Mesenchymal stem cell (in vitro differentiated cells and primary cell): ENCODE results near the gene ZNF112.
A peak's percentile ranks its signal among the peaks of the same experiment; 100 is the strongest.

Source experiments
- DNase-seq: peaks from one replicate; pipeline ENCODE4 v3.0.0-alpha.2; 2013
- H2AFZ ChIP-seq: one replicate; pipeline ENCODE4 v1.6.1; 2013; ENCODE audit warnings: low read depth, mild to moderate bottlenecking, control low read depth, inconsistent platforms, low read length, moderate library complexity
- H2AK5ac ChIP-seq: 2 replicates; pipeline ENCODE4 v1.6.1; 2013; ENCODE audit warnings: low read length, moderate library complexity, mild to moderate bottlenecking, inconsistent platforms; ENCODE audit not compliant: severe bottlenecking
- H2BK120ac ChIP-seq: one replicate; pipeline ENCODE4 v1.6.1; 2013; ENCODE audit warnings: low read depth, mild to moderate bottlenecking, inconsistent platforms, low read length, moderate library complexity
- H2BK12ac ChIP-seq, 2 experiments: one replicate each; pipeline ENCODE4 v1.6.1; 2013; ENCODE audit warnings: inconsistent platforms in 2 of 2, low read length in 2 of 2, mild to moderate bottlenecking in 2 of 2, moderate library complexity in 2 of 2, control low read depth in 1 of 2
- H2BK15ac ChIP-seq: one replicate; pipeline ENCODE4 v1.6.1; 2013; ENCODE audit warnings: mild to moderate bottlenecking, low read depth, inconsistent platforms; ENCODE audit not compliant: poor library complexity, severe bottlenecking
- H2BK5ac ChIP-seq: 2 replicates; pipeline ENCODE4 v1.6.1; 2013; ENCODE audit warnings: low read depth, mild to moderate bottlenecking, low read length, control low read depth, inconsistent platforms; ENCODE audit not compliant: poor library complexity, severe bottlenecking
- H3K14ac ChIP-seq, 2 experiments: one replicate each; pipeline ENCODE4 v1.6.1; 2013; ENCODE audit warnings: inconsistent platforms in 2 of 2, low read length in 2 of 2, control low read depth in 1 of 2, mild to moderate bottlenecking in 1 of 2, moderate library complexity in 1 of 2
- H3K18ac ChIP-seq, 2 experiments: one replicate each; pipeline ENCODE4 v1.6.1; 2013; ENCODE audit warnings: inconsistent platforms in 2 of 2, low read length in 2 of 2, control low read depth in 1 of 2, low read depth in 1 of 2, mild to moderate bottlenecking in 1 of 2
- H3K23ac ChIP-seq, 2 experiments: one replicate each; pipeline ENCODE4 v1.6.1; 2013; ENCODE audit warnings: inconsistent platforms in 2 of 2, low read length in 2 of 2, mild to moderate bottlenecking in 2 of 2, moderate library complexity in 2 of 2, control low read depth in 1 of 2
- H3K27ac ChIP-seq: 2 replicates; pipeline ENCODE4 v1.5.1; 2013; ENCODE audit warnings: mild to moderate bottlenecking, moderate library complexity, low read length, control low read depth, inconsistent platforms; ENCODE audit not compliant: poor library complexity, severe bottlenecking
- H3K27me3 ChIP-seq, 2 experiments: 2 replicates each; pipeline versions ENCODE4 v1.6.1 to v1.7.0; 2013; ENCODE audit warnings: low read length in 2 of 2, mild to moderate bottlenecking in 2 of 2, moderate library complexity in 2 of 2, control low read depth in 1 of 2, inconsistent platforms in 1 of 2; ENCODE audit not compliant: control insufficient read depth in 1 of 2, insufficient read depth in 1 of 2
- H3K36me3 ChIP-seq, 2 experiments: 2 replicates each; pipeline versions ENCODE4 v1.6.1 to v1.7.0; 2013; ENCODE audit warnings: low read length in 2 of 2, control low read depth in 1 of 2, inconsistent platforms in 1 of 2, low read depth in 1 of 2, mild to moderate bottlenecking in 1 of 2; ENCODE audit not compliant: insufficient read depth in 2 of 2, control insufficient read depth in 1 of 2
- H3K4ac ChIP-seq, 2 experiments: one replicate each; pipeline ENCODE4 v1.6.1; 2013; ENCODE audit warnings: inconsistent platforms in 2 of 2, low read length in 2 of 2, mild to moderate bottlenecking in 2 of 2, moderate library complexity in 2 of 2, control low read depth in 1 of 2, low read depth in 1 of 2
- H3K4me1 ChIP-seq: 2 replicates; pipeline ENCODE4 v1.6.1; 2013; ENCODE audit warnings: low read depth, low read length, control low read depth; ENCODE audit not compliant: control insufficient read depth, insufficient read depth
- H3K4me2 ChIP-seq: 2 replicates; pipeline ENCODE4 v1.6.1; 2013; ENCODE audit warnings: low read length, mild to moderate bottlenecking, inconsistent platforms; ENCODE audit not compliant: poor library complexity, severe bottlenecking
- H3K4me3 ChIP-seq, 2 experiments: 2 replicates each; pipeline versions ENCODE4 v1.5.1 to v1.7.0; 2013; ENCODE audit warnings: low read length in 2 of 2, mild to moderate bottlenecking in 2 of 2, control low read depth in 1 of 2, low read depth in 1 of 2; ENCODE audit not compliant: insufficient read depth in 1 of 2
- H3K79me1 ChIP-seq: replicated peaks from 2 replicates; pipeline ENCODE4 v1.6.1; 2013; ENCODE audit warnings: mild to moderate bottlenecking, control low read depth, low read length, inconsistent platforms; ENCODE audit not compliant: poor library complexity, severe bottlenecking
- H3K9ac ChIP-seq: 2 replicates; pipeline ENCODE4 v1.7.0; 2013; ENCODE audit warnings: mild to moderate bottlenecking, low read length, moderate library complexity
- H3K9me3 ChIP-seq: 2 replicates; pipeline ENCODE4 v1.7.0; 2013; ENCODE audit warnings: mild to moderate bottlenecking, low read length; ENCODE audit not compliant: control insufficient read depth
- H4K8ac ChIP-seq: one replicate; pipeline ENCODE4 v1.6.1; 2013; ENCODE audit warnings: inconsistent platforms, mild to moderate bottlenecking, low read length, moderate library complexity
- H4K91ac ChIP-seq: one replicate; pipeline ENCODE4 v1.6.1; 2013; ENCODE audit warnings: mild to moderate bottlenecking, low read length, inconsistent platforms
- WGBS: methylation state at CpG from one replicate; pipeline ENCODE4 v1.1.7; 2013; ENCODE audit warnings: mixed read lengths; 5-methylcytosine and 5-hydroxymethylcytosine counted together

ZNF112 gene

DNA sequence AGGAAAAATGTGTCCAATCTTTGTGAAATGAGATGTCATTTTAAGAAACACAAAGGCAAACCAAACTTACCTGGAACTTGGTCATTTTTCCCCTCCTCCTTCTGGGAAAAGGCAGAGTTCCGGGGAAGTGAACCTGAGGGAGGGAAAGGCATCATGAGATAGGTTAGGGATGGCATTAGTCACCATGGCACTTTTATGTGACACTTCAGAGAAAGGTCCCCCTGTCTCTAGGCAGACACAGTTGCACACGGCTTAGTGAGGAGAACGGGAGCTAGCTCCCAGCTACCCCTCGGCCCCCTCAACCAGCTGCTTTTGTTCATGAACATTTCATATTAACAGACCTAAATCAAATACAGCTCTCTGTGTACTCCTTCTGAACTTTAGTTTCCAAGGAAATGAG, 53.2 kb downstream of the ZNF112 start:
- peak overlapping the region; percentile 94 for H3K9ac ChIP-seq
- H3K27me3 ChIP-seq: no peaks in the 10 kb centered on the region
- H4K91ac ChIP-seq: no peak overlapping the region
- no peak overlapping the region for H3K23ac ChIP-seq
- H3K79me1 ChIP-seq: peaks cover 8% of the 10 kb centered on the region
- peaks cover 2% of the 10 kb centered on the region for H3K4me1 ChIP-seq
- no peak overlapping the region for H2BK12ac ChIP-seq
- no peak overlapping the region for H2BK5ac ChIP-seq
- no peak overlapping the region for H2BK120ac ChIP-seq
- H2AFZ ChIP-seq: no peak overlapping the region
- H3K4me3 ChIP-seq: peak overlapping the region in 1 of 2 experiments; percentile 90
- H3K9me3 ChIP-seq: peaks cover 7% of the 10 kb centered on the region
- peak overlapping the region; percentile 14 for H3K4me2 ChIP-seq
- no peak overlapping the region for H3K27ac ChIP-seq
- no peak overlapping the region for H2BK15ac ChIP-seq
- H3K14ac ChIP-seq: no peak overlapping the region
- 64% methylated on average over 4 of the region's 4 CpGs for WGBS
- peaks cover 17 to 39% of the 10 kb centered on the region in 2 experiments for H3K36me3 ChIP-seq
- H3K4ac ChIP-seq: no peak overlapping the region
- no peak overlapping the region for H4K8ac ChIP-seq
- peak overlapping the region in 1 of 2 experiments; percentile 30 for H3K18ac ChIP-seq
- DNase-seq: no peak
- H2AK5ac ChIP-seq: no peak overlapping the region

DNA sequence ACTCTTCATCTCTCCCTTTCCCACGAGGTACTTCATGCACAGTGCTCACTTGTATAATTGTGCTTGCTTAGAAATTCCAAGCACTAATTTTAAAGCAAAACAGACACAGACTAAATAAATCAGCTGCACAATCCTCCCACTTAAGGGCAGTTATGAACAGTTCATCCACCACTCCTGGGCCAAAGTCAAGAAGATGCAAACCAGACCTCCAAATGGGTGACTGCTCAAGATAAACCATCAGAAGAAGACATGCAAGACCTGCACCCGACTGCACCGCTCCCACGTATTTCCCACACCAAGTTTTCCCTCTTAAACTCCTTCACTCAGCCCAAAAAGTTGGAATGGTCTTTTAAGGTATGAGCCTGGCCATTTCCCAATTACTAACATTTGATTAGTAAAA, 71.5 kb downstream of the ZNF112 start:
- Histone ChIP-seq H3K4me2 (no peak overlapping the region), H3K14ac (no peak overlapping the region), H3K4me3 (no peak overlapping the region), H2AK5ac (no peak overlapping the region), H3K36me3 (peaks cover 14 to 31% of the 10 kb centered on the region in 2 experiments), H3K27ac (no peak overlapping the region), H3K18ac (no peak overlapping the region), H3K23ac (no peak overlapping the region), H4K8ac (no peak overlapping the region), H3K27me3 (no peaks in the 10 kb centered on the region), H2BK12ac (no peak overlapping the region), H3K4me1 (no peaks in the 10 kb centered on the region), H4K91ac (no peak overlapping the region), H3K79me1 (peaks cover 4% of the 10 kb centered on the region), H3K9ac (no peak overlapping the region), H3K4ac (no peak overlapping the region), H3K9me3 (peaks cover 45% of the 10 kb centered on the region), H2BK15ac (no peak overlapping the region), H2BK5ac (no peak overlapping the region), H2AFZ (no peak overlapping the region), H2BK120ac (no peak overlapping the region)
- peak; percentile 58 for DNase-seq
- 41% methylated on average over 4 of the region's 4 CpGs for WGBS

DNA sequence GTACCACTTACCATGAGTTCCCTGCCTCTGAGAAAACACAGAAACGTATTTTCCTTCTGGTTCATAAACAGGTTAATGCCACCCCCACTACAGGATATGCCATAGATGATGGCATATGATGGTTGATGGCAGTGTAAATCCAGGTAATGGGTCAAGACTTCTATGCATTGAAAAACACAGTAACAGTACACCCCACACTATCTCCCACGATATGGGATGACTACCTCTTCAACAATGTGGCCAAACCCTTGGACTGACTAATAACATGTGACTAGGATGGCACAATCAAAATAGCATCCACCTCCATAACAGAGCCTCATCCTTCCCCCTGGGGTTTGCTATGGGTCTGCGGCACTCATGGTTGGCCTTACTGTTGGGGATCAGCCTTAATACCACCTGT, 73.6 kb downstream of the ZNF112 start:
- no peak overlapping the region for H2BK15ac ChIP-seq
- 71% methylated on average over 3 of the region's 3 CpGs for WGBS
- no peak for DNase-seq
- peaks cover 8 to 10% of the 10 kb centered on the region in 2 experiments for H3K36me3 ChIP-seq
- H3K4ac ChIP-seq: no peak overlapping the region
- H3K79me1 ChIP-seq: peaks cover 2% of the 10 kb centered on the region
- H4K8ac ChIP-seq: no peak overlapping the region
- H2BK5ac ChIP-seq: no peak overlapping the region
- H3K14ac ChIP-seq: no peak overlapping the region
- no peak overlapping the region for H4K91ac ChIP-seq
- no peak overlapping the region for H2BK120ac ChIP-seq
- no peak overlapping the region for H3K18ac ChIP-seq
- H2AK5ac ChIP-seq: no peak overlapping the region
- no peak overlapping the region for H2AFZ ChIP-seq
- no peaks in the 10 kb centered on the region for H3K4me1 ChIP-seq
- no peak overlapping the region for H3K23ac ChIP-seq
- H3K4me3 ChIP-seq: no peak overlapping the region
- H3K9me3 ChIP-seq: peaks cover 34% of the 10 kb centered on the region
- H3K27me3 ChIP-seq: no peaks in the 10 kb centered on the region
- H3K27ac ChIP-seq: no peak overlapping the region
- no peak overlapping the region for H3K4me2 ChIP-seq
- no peak overlapping the region for H2BK12ac ChIP-seq
- H3K9ac ChIP-seq: no peak overlapping the region

DNA sequence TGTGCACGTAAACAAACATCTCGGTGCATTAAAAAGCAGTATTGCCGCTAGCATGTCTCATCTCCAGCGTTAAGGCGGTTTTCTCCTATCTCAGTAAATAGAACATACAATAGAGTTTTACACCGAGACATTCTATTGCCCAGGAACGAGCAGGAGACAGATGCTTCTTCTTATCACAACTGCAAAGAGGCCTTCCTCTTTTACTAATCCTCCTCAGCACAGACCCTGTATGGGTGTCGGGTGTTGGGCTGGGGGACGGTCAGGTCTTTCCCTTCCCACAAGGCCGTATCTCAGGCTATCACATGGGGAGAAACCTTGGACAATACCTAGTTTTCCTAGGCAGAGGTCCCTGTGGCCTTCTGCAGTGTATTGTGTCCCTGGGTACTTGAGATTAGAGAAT, 75.6 kb downstream of the ZNF112 start:
- Histone ChIP-seq H2BK120ac (no peak overlapping the region), H2BK15ac (no peak overlapping the region), H2BK12ac (no peak overlapping the region), H4K8ac (no peak overlapping the region), H2AFZ (no peak overlapping the region), H3K4me2 (no peak overlapping the region), H3K14ac (no peak overlapping the region), H3K79me1 (peaks cover 2% of the 10 kb centered on the region), H3K9ac (no peak overlapping the region), H2AK5ac (no peak overlapping the region), H3K36me3 (peaks cover 0 to 3% of the 10 kb centered on the region in 2 experiments), H3K27ac (no peak overlapping the region), H3K4me3 (no peak overlapping the region), H2BK5ac (no peak overlapping the region), H3K4me1 (no peaks in the 10 kb centered on the region), H3K23ac (no peak overlapping the region), H3K9me3 (peaks cover 32% of the 10 kb centered on the region), H4K91ac (no peak overlapping the region), H3K27me3 (no peaks in the 10 kb centered on the region), H3K18ac (no peak overlapping the region), H3K4ac (no peak overlapping the region)
- DNase-seq: no peak
- WGBS: 89% methylated on average over 7 of the region's 10 CpGs
